Neutrophil (primary cell): ENCODE data around the gene CALM1.

Experiments used
- H3K27ac ChIP-seq: fragments of 200-600 bp; sonication (generic); 2 replicates; pipeline ENCODE4 v1.5.1; 2016; ENCODE audit warnings: mild to moderate bottlenecking, moderate library complexity
- H3K27me3 ChIP-seq: fragments of 200-600 bp; sonication (generic); 2 replicates; pipeline ENCODE4 v1.6.0; 2016; ENCODE audit warnings: mild to moderate bottlenecking
- H3K36me3 ChIP-seq: fragments of 200-600 bp; sonication (generic); 2 replicates; pipeline ENCODE4 v1.5.1; 2017
- H3K4me1 ChIP-seq, 2 experiments: fragments of 200-600 bp in 1 of 2; sonication (generic) in 1 of 2; 1 replicate in 1 of 2; 2 replicates in 1 of 2; pipeline versions ENCODE4 v1.5.1 to v1.6.1; 2013 to 2016; ENCODE audit warnings: low read depth in 1 of 2, low read length in 1 of 2, mild to moderate bottlenecking in 1 of 2, moderate library complexity in 1 of 2; ENCODE audit not compliant: control insufficient read depth in 1 of 2, insufficient read depth in 1 of 2
- H3K4me3 ChIP-seq, 2 experiments: fragments of 200-600 bp in 1 of 2; sonication (generic) in 1 of 2; 1 replicate in 1 of 2; 2 replicates in 1 of 2; pipeline ENCODE4 v1.5.1; 2013 to 2016; ENCODE audit warnings: low read depth in 1 of 2, low read length in 1 of 2, mild to moderate bottlenecking in 1 of 2, moderate library complexity in 1 of 2
- H3K9me3 ChIP-seq: fragments of 200-600 bp; sonication (generic); 2 replicates; pipeline ENCODE4 v1.5.1; 2016
- TF ChIP-seq, protein P1 (sequence below): fragments of 200-600 bp; sonication (generic); IDR thresholded peaks from 2 replicates; pipeline ENCODE4 v1.5.1; 2016; ENCODE audit warnings: antibody characterized with exemption

The CALM1 gene

DNA sequence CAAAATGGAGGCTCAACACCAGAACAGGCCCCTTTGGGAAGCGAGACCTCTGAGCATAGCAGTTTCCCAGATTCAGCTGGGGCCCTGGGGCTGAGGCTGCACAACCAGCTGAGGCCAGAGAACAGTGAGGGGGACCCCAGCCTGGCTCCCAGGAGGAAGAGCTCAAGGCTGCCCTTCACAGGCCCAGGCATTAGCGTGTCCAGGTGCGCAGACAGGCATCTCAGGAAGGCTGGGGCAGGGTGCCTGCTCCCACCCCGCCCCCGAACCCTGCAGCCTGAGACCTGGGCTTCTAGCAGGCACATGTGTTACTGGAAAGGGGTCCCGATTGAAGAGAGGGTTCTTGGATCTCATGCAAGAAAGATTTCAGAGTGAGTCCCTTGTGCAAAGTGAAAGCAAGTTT lies 27.2 kb downstream of the CALM1 start:
- Histone ChIP-seq H3K36me3 (no peaks in the 10 kb centered on the region), H3K27ac (no peak overlapping the region), H3K4me1 (no peaks in the 10 kb centered on the region), H3K9me3 (no peaks in the 10 kb centered on the region), H3K27me3 (no peaks in the 10 kb centered on the region), H3K4me3 (no peak overlapping the region)
- TF ChIP-seq, protein P1, sequence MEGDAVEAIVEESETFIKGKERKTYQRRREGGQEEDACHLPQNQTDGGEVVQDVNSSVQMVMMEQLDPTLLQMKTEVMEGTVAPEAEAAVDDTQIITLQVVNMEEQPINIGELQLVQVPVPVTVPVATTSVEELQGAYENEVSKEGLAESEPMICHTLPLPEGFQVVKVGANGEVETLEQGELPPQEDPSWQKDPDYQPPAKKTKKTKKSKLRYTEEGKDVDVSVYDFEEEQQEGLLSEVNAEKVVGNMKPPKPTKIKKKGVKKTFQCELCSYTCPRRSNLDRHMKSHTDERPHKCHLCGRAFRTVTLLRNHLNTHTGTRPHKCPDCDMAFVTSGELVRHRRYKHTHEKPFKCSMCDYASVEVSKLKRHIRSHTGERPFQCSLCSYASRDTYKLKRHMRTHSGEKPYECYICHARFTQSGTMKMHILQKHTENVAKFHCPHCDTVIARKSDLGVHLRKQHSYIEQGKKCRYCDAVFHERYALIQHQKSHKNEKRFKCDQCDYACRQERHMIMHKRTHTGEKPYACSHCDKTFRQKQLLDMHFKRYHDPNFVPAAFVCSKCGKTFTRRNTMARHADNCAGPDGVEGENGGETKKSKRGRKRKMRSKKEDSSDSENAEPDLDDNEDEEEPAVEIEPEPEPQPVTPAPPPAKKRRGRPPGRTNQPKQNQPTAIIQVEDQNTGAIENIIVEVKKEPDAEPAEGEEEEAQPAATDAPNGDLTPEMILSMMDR, result no peak

DNA sequence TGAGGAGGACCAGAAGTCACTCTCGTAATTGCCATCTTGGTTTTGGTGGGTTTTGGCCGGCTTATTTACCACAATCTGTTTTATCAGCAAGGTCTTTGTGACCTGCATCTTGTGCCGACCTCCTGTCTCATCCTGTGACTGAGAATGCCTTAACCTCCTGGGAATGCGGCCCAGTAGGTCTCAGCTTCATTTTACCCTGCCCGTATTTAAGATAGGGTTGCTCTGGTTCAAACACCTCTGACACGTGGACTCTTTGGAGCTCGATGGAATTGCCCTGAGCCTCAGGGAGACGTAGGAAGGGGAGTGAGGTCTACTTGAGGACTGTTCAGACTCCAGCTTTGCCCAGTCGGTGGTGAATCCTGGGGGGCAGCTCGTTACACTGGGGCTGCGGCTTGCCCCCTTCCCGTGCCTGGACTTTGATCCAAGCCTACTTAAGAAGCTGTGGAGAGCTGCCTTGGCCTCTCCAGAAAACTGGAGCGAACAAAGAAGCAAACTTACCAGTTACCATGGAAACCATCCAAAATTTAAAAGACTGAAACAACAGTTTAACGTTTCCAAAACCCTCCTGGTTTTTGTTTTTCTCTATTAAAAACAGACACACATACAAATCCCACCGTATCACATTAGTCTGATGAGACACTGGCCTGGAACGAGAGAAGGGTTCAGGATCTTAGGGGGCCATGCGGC lies 28.0 kb downstream of the CALM1 start:
- Histone ChIP-seq H3K27me3 (no peaks in the 10 kb centered on the region), H3K4me3 (no peak overlapping the region), H3K4me1 (no peaks in the 10 kb centered on the region), H3K36me3 (no peaks in the 10 kb centered on the region), H3K9me3 (no peaks in the 10 kb centered on the region), H3K27ac (no peak overlapping the region)
- TF ChIP-seq, protein P1, result no peak

DNA sequence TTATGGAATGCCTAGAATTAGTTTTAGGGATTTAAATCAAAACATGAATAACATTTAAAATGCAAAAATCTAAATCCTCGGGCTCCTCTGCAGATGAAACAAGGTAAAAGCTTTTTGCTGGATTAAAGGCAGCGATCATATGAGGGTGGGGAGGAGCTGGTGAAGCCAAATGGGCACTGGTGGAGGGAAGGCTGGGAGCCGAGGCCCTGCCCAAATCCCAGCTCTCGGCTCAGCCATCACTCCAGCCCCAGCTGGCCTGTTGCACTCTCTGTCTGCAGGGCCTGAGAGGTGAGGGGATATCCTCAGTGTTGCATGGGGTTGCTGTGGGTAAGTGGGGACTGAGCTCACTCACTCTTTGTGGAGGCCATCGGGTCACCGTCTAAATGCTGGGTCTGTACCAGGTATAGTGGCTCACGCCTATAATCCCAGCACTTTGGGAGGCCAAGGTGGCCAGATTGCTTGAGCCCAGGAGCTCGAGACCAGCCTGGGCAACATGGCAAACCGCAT lies 28.6 kb downstream of the CALM1 start:
- Histone ChIP-seq H3K36me3 (no peaks in the 10 kb centered on the region), H3K4me1 (no peaks in the 10 kb centered on the region), H3K27ac (no peak overlapping the region), H3K4me3 (no peak overlapping the region), H3K27me3 (no peaks in the 10 kb centered on the region), H3K9me3 (no peaks in the 10 kb centered on the region)
- TF ChIP-seq, protein P1, result no peak

DNA sequence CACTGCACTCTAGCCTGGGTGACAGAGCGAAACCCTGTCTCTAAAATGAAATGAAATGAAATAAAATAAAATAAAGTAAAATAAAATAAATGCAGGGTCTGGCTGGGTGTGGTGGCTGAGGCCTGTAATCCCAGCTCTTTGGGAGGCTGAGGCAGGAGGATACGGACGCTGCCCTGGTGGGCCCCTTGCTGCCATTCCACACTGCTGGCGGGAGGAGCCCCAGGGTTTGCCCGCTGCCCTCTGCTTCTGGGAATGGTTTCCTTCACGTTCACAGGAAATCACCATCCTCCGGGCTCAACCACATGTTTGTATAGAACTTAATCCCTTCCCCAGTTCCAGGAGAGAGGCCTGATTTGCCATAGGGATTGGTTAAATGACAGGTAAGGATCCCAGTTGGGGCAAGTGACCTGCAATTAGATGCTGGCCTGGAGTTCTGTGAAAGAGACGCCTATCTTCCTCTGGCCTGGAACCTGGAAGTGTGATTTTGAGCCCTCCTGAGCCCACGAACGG lies 29.3 kb downstream of the CALM1 start:
- Histone ChIP-seq H3K36me3 (no peaks in the 10 kb centered on the region), H3K9me3 (no peaks in the 10 kb centered on the region), H3K27ac (no peak overlapping the region), H3K4me1 (no peaks in the 10 kb centered on the region), H3K27me3 (no peaks in the 10 kb centered on the region), H3K4me3 (no peak overlapping the region)
- TF ChIP-seq, protein P1, result no peak

DNA sequence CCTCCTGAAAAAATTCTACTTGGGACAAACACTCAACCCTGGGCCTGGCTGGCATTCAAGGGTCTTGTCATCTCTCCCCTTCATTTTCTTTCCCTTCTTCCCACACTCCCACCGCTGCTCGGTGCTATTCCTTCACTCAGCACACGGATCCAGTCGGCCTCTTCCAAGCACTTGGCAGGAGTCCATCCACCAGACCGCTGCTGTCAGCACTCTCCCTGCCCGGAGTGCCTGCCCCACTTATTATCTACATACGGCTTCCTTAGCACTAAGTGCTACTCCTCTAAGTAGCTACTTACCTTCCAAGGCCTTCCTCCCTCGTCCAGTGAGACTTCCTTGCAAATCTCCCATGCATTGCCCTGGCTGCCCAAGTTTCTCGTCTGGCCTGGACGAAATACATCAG lies 29.8 kb downstream of the CALM1 start:
- Histone ChIP-seq H3K4me1 (no peaks in the 10 kb centered on the region), H3K36me3 (no peaks in the 10 kb centered on the region), H3K27ac (no peak overlapping the region), H3K4me3 (no peak overlapping the region), H3K27me3 (no peaks in the 10 kb centered on the region), H3K9me3 (no peaks in the 10 kb centered on the region)
- TF ChIP-seq, protein P1, result no peak
